Endodermal cell (in vitro differentiated cells): Measurements from ENCODE around the gene PUS3. TPM values are rescaled to one million over a fixed set of nuclear protein-coding genes. Genes with fewer than 3 reads are reported as not detected.
A peak's percentile ranks its signal among the peaks of the same experiment; 100 is the strongest.
"Not testable (repeated sequence)": the region's sequence is repeated elsewhere in the genome, so short reads cannot be mapped to it uniquely, and the experiment has no call there.

Source experiments
- DNase-seq: peaks from one replicate; pipeline ENCODE4 v3.0.0-alpha.2; 2017
- H3K27ac ChIP-seq: 2 replicates; pipeline ENCODE4 v1.5.1; 2013; ENCODE audit warnings: mild to moderate bottlenecking, low read depth, low read length, moderate library complexity
- H3K27me3 ChIP-seq: 2 replicates; pipeline ENCODE4 v1.6.1; 2013; ENCODE audit warnings: mild to moderate bottlenecking, low read length, moderate library complexity; ENCODE audit not compliant: insufficient read depth, control insufficient read depth, poor library complexity, severe bottlenecking
- H3K36me3 ChIP-seq: 2 replicates; pipeline ENCODE4 v1.7.0; 2013; ENCODE audit warnings: mild to moderate bottlenecking, low read length, moderate library complexity; ENCODE audit not compliant: control insufficient read depth, insufficient read depth
- H3K4me1 ChIP-seq: one replicate; pipeline ENCODE4 v1.7.0; 2013; ENCODE audit warnings: low read length; ENCODE audit not compliant: control insufficient read depth, insufficient read depth
- H3K4me3 ChIP-seq: 2 replicates; pipeline ENCODE4 v1.5.1; 2013; ENCODE audit warnings: mild to moderate bottlenecking, low read length, moderate library complexity
- H3K9ac ChIP-seq: 2 replicates; pipeline ENCODE4 v1.6.1; 2013; ENCODE audit warnings: mild to moderate bottlenecking, low read length, moderate library complexity; ENCODE audit not compliant: poor library complexity, severe bottlenecking; ENCODE audit errors: extremely low read depth
- H3K9me3 ChIP-seq: 2 replicates; pipeline ENCODE4 v1.6.1; 2013; ENCODE audit warnings: mild to moderate bottlenecking, low read length, moderate library complexity; ENCODE audit not compliant: control insufficient read depth
- H3K27ac Mint-ChIP-seq: 2 replicates; pipeline ENCODE4 v1.8.0; 2020; ENCODE audit warnings: mixed read lengths
- H3K27me3 Mint-ChIP-seq: 2 replicates; pipeline ENCODE4 v1.8.0; 2021; ENCODE audit warnings: mild to moderate bottlenecking, mixed read lengths; ENCODE audit not compliant: insufficient read depth
- H3K36me3 Mint-ChIP-seq: 2 replicates; pipeline ENCODE4 v1.8.0; 2020; ENCODE audit warnings: low read depth, mixed read lengths
- H3K4me1 Mint-ChIP-seq: 2 replicates; pipeline ENCODE4 v1.8.0; 2020; ENCODE audit warnings: mixed read lengths
- H3K4me3 Mint-ChIP-seq: 2 replicates; pipeline ENCODE4 v1.8.0; 2020; ENCODE audit warnings: mild to moderate bottlenecking, moderate library complexity, mixed read lengths
- H3K9me3 Mint-ChIP-seq: 2 replicates; pipeline ENCODE4 v1.8.0; 2020; ENCODE audit warnings: mild to moderate bottlenecking, mixed read lengths
- WGBS, 2 experiments: methylation state at CpG; one replicate each; pipeline versions ENCODE4 v1.1.5 to v1.1.7; 2013; ENCODE audit warnings: missing lambda C conversion rate in 2 of 2, mixed read lengths in 1 of 2; ENCODE audit not compliant: insufficient coverage in 1 of 2, insufficient read length in 1 of 2; 5-methylcytosine and 5-hydroxymethylcytosine counted together
- total RNA-seq, 2 donors: library from RNA; stranded (reverse); fragmentation: NEBNext Ultra II Directional in 1 of 2; extraction: Animal tissue kit (Norgen Biotek cat#: 25700) in 1 of 2; gene quantifications; 2 replicates in 1 of 2; 3 replicates in 1 of 2; pipeline ENCODE4 v1.2.1, GENCODE V29; 2021
- TF ChIP-seq, protein P1 (sequence below): fragments of 200-600 bp; sonication (generic); conservative IDR thresholded peaks from 2 replicates; pipeline ENCODE4 v1.5.0; 2021; ENCODE audit warnings: antibody characterized with exemption, mild to moderate bottlenecking

The PUS3 gene
- total RNA-seq, 2 donors from 2014 or later: 12.6 to 13.7 TPM

DNA sequence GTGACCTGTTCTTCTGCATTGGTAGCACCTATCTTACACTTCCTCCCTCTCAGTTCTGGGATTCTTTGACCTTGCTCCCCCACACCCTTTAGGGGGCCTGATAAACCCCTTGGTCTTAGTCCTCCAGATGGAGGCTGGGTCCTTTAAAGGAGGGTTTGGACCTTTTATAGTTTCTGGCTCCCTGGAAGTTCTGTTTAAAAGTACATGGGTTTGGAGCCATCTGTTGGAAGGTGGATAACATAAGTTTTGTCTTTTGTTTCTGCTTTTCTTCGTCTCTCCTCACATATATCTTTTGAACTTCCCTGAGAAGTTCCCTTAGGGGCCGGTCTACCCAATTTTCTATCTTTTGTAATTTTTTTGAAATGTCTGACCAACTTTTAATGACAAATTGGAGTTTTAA is 33.5 kb downstream of the PUS3 start:
- WGBS, 2 experiments: 77 to 97% methylated on average over 2 of the region's 2 CpGs
- H3K4me3 Mint-ChIP-seq: no peak overlapping the region
- no peak overlapping the region for H3K27ac Mint-ChIP-seq

DNA sequence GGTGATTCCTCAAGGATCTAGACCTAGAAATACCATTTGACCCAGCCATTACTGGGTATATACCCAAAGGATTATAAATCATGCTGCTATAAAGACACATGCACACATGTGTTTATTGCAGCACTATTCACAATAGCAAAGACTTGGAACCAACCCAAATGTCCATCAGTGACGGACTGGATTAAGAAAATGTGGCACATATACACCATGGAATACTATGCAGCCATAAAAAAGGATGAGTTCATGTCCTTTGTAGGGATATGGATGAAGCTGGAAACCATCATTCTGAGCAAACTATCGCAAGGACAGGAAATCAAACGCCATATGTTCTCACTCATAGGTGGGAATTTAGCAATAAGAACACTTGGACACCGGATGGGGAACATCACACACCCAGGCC is 37.7 kb downstream of the PUS3 start:
- not testable (repeated sequence) for H3K27me3 ChIP-seq, DNase-seq, H3K4me1 Mint-ChIP-seq, H3K9ac ChIP-seq, H3K27ac ChIP-seq, H3K36me3 ChIP-seq, H3K36me3 Mint-ChIP-seq, H3K4me1 ChIP-seq, H3K9me3 ChIP-seq, H3K4me3 ChIP-seq, H3K27ac Mint-ChIP-seq, H3K27me3 Mint-ChIP-seq, H3K4me3 Mint-ChIP-seq
- 95 to 96% methylated on average over 3 of the region's 4 CpGs for WGBS, 2 experiments
- peaks cover 28% of the 10 kb centered on the region for H3K9me3 Mint-ChIP-seq

More for the DNA sequence above, 33.5 kb downstream of the PUS3 start:
- H3K36me3 Mint-ChIP-seq: peaks cover 2% of the 10 kb centered on the region
- Histone ChIP-seq H3K9me3 (peaks cover 15% of the 10 kb centered on the region), H3K9ac (no peak overlapping the region), H3K36me3 (no peaks in the 10 kb centered on the region), H3K27ac (no peak overlapping the region), H3K4me3 (no peak overlapping the region), H3K4me1 (no peaks in the 10 kb centered on the region), H3K27me3 (no peaks in the 10 kb centered on the region)
- peaks cover 4% of the 10 kb centered on the region for H3K27me3 Mint-ChIP-seq
- peaks cover 23% of the 10 kb centered on the region for H3K9me3 Mint-ChIP-seq
- TF ChIP-seq, protein P1, sequence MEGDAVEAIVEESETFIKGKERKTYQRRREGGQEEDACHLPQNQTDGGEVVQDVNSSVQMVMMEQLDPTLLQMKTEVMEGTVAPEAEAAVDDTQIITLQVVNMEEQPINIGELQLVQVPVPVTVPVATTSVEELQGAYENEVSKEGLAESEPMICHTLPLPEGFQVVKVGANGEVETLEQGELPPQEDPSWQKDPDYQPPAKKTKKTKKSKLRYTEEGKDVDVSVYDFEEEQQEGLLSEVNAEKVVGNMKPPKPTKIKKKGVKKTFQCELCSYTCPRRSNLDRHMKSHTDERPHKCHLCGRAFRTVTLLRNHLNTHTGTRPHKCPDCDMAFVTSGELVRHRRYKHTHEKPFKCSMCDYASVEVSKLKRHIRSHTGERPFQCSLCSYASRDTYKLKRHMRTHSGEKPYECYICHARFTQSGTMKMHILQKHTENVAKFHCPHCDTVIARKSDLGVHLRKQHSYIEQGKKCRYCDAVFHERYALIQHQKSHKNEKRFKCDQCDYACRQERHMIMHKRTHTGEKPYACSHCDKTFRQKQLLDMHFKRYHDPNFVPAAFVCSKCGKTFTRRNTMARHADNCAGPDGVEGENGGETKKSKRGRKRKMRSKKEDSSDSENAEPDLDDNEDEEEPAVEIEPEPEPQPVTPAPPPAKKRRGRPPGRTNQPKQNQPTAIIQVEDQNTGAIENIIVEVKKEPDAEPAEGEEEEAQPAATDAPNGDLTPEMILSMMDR: peak; percentile 34
- peaks cover 2% of the 10 kb centered on the region for H3K4me1 Mint-ChIP-seq
- no peak for DNase-seq

DNA sequence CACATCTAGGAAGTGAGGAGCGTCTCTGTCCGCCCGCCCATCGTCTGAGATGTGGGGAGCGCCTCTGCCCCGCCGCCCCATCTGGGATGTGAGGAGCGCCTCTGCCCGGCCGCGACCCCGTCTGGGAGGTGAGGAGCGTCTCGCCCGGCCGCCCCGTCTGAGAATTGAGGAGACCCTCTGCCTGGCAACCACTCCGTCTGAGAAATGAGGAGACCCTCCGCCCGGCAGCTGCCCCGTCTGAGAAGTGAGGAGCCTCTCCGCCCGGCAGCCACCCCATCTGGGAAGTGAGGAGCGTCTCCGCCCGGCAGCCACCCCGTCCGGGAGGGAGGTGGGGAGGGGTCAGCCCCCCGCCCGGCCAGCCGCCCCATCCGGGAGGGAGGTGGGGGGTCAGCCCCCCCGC is 40.2 kb downstream of the PUS3 start:
- peaks cover 50% of the 10 kb centered on the region for H3K9me3 Mint-ChIP-seq
- not testable (repeated sequence) for H3K4me1 ChIP-seq, H3K4me1 Mint-ChIP-seq, H3K27ac Mint-ChIP-seq, H3K4me3 Mint-ChIP-seq, H3K36me3 Mint-ChIP-seq, H3K27me3 ChIP-seq, H3K4me3 ChIP-seq, H3K27me3 Mint-ChIP-seq, H3K36me3 ChIP-seq, H3K9me3 ChIP-seq, H3K27ac ChIP-seq, DNase-seq, H3K9ac ChIP-seq
- WGBS, 2 experiments: 94% methylated on average over 18 of the region's 33 CpGs; no CpG with 5 or more reads in 1 of the 2 experiments

DNA sequence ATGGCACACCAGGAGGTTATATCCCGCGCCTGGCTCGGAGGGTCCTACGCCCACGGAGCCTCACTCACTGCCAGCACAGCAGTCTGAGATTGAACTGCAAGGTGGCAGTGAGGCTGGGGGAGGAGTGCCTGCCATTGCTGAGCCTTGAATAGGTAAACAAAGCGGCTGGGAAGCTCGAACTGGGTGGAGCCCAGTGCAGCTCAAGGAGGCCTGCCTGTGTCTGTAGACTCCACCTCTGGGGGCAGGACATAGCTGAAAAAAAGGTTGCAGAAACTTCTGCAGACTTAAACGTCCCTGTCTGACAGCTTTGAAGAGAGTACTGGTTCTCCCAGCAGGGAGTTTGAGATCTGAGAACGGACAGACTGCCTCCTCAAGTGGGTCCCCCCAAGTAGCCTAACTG is 45.3 kb downstream of the PUS3 start:
- peaks cover 64% of the 10 kb centered on the region for H3K9me3 Mint-ChIP-seq

More for the DNA sequence above, 45.3 kb downstream of the PUS3 start:
- not testable (repeated sequence) for H3K9me3 ChIP-seq, H3K4me3 Mint-ChIP-seq, H3K9ac ChIP-seq, H3K27ac ChIP-seq, H3K4me3 ChIP-seq, H3K4me1 ChIP-seq, H3K36me3 ChIP-seq, H3K27me3 Mint-ChIP-seq, H3K27me3 ChIP-seq, H3K27ac Mint-ChIP-seq, DNase-seq, H3K4me1 Mint-ChIP-seq, H3K36me3 Mint-ChIP-seq
- WGBS, 2 experiments: 79 to 82% methylated on average over 6 to 9 of the region's 9 CpGs
